Psoas muscle (tissue), 8 donors: ENCODE results near the gene DTL. TPM values are rescaled to one million over a fixed set of nuclear protein-coding genes. Genes with fewer than 3 reads are reported as not detected.
"Not testable (repeated sequence)": the region's sequence is repeated elsewhere in the genome, so short reads cannot be mapped to it uniquely, and the experiment has no call there.

Source experiments
- ATAC-seq, 4 donors: fragments of 200-7000 bp; cut with Tn5 transposase; one replicate each; pipeline ENCODE4 v1.9.1; 2020; ENCODE audit warnings: moderate library complexity in 3 of 4, mild to moderate bottlenecking in 2 of 4
- DNase-seq, 2 donors: peaks; one replicate each; pipeline ENCODE4 v3.0.0-alpha.2; 2020
- H3K27ac ChIP-seq: fragments of 200-600 bp; one replicate; pipeline ENCODE4 v1.8.0; 2022
- H3K27me3 ChIP-seq, 3 donors: fragments of 200-600 bp in 1 of 3; one replicate each; pipeline versions ENCODE4 v1.6.1 to v1.8.0; 2013 to 2022; ENCODE audit warnings: low read length in 2 of 3, mild to moderate bottlenecking in 2 of 3, moderate library complexity in 1 of 3; ENCODE audit not compliant: insufficient read depth in 3 of 3
- H3K36me3 ChIP-seq, 2 donors: fragments of 200-600 bp in 1 of 2; one replicate each; pipeline versions ENCODE4 v1.6.1 to v1.8.0; 2013 to 2022; ENCODE audit warnings: low read depth in 1 of 2, mild to moderate bottlenecking in 1 of 2, moderate library complexity in 1 of 2; ENCODE audit not compliant: insufficient read depth in 1 of 2
- H3K4me1 ChIP-seq: fragments of 200-600 bp; one replicate; pipeline ENCODE4 v1.8.0; 2022
- H3K4me3 ChIP-seq: fragments of 200-600 bp; one replicate; pipeline ENCODE4 v1.8.0; 2022; ENCODE audit warnings: mild to moderate bottlenecking
- H3K9me3 ChIP-seq: fragments of 200-600 bp; one replicate; pipeline ENCODE4 v1.8.0; 2022
- CTCF ChIP-seq: fragments of 200-600 bp; IDR thresholded peaks from one replicate; pipeline ENCODE4 v1.8.0; 2022; ENCODE audit warnings: antibody characterized with exemption
- WGBS, 3 donors: extraction: QIAGEN DNeasy Blood & Tissue Kit; methylation state at CpG; one replicate each; pipeline versions ENCODE4 v1.1.6 to v1.1.7; 2013; 5-methylcytosine and 5-hydroxymethylcytosine counted together
- intact Hi-C, 2 donors: fragments of 100-400 bp; cut with DNase I; formaldehyde crosslinking; loops; one replicate each; pipeline versions ENCODE4 v1.11.0 to v1.14.2; 2022
- long read RNA-seq, 2 donors: library from polyadenylated mRNA; unstranded; transcript quantifications; one replicate each; pipeline ENCODE4 v2.0.0, GENCODE V29; 2021
- polyA plus RNA-seq, 3 donors: library from polyadenylated mRNA; stranded (reverse); fragments of 200-250 nt; gene quantifications; one replicate each; pipeline ENCODE4 v1.2.3, GENCODE V29; 2013
- total RNA-seq, 4 donors: library from RNA; stranded (reverse); fragmentation: NEBNext Ultra II Directional in 2 of 4; extraction: Animal tissue kit (Norgen Biotek cat#: 25700) in 2 of 4; gene quantifications; one replicate each; pipeline versions ENCODE4 v1.2.1 to v1.2.4, GENCODE V29; 2021 to 2023
- donor health status: healthy with polysubstance abuse.
- donor health status: DM: no; HTN: no; CAD: no; lungs with moderate emphysema.
- donor health status: Bipolar disorder and iron deficiency.
- donor health status: healthy.
- donor health status: DM: yes; HTN: yes; CAD: no.
- donor health status: DM: no; HTN: no; CAD: no.
- donor health status: DM: no; HTN: no; CAD: no.
- donor health status: DM: yes; HTN: yes; CAD: no.

The DTL gene
- total RNA-seq (under 1 TPM; 0.12 to 0.40 (median 0.17) TPM), polyA plus RNA-seq (under 1 TPM; 0.19 to 0.72 (median 0.23) TPM)
- long read RNA-seq, donor 1: 0 reads
- long read RNA-seq, donor 2: 0 reads

GRCh38 chr1:212035123-212035834 lies at the start of gene DTL, which contains the start of gene INTS7:
Gene DTL, plus strand, starts transcription at chr1:212035748. Its CDS starts 143 bp downstream, at chr1:212035891.
Gene INTS7, minus strand, starts transcription at chr1:212035557. Its CDS starts 120 bp downstream, at chr1:212035437.
- Histone ChIP-seq H3K27me3 (no peaks in the 10 kb centered on the region), H3K4me1 (peaks cover 7% of the 10 kb centered on the region), H3K9me3 (no peaks in the 10 kb centered on the region), H3K4me3 (peak within 1 kb of the TSS; percentile 67), H3K27ac (peak within 1 kb of the TSS; percentile 85), H3K36me3 (peaks cover 0 to 2% of the 10 kb centered on the region in 2 donors)
- DNase-seq (peak; percentile 99 to 100), ATAC-seq (peak; percentile 98 to 99 (median 98))
- WGBS, 3 donors: 0% methylated on average over 53 of the region's 53 CpGs
- peak; percentile 93 for TF ChIP-seq CTCF
- intact Hi-C loops: loop anchor here in 1 of 2 donors (10.0 kb wide), 1 partner anchor 400 kb away; the partner anchor contains the start of gene NENF

- ATAC-seq: no peak
- DNase-seq: no peak
- H3K9me3 ChIP-seq: no peaks in the 10 kb centered on the region
- TF ChIP-seq CTCF: no peak
- peaks cover 3 to 25% of the 10 kb centered on the region in 2 donors for H3K36me3 ChIP-seq
- H3K4me1 ChIP-seq: no peaks in the 10 kb centered on the region
- no peaks in the 10 kb centered on the region for H3K27me3 ChIP-seq
- 95 to 98% (median 97%) methylated on average over 7 of the region's 7 CpGs for WGBS, 3 donors
- intact Hi-C loops: no loop called here
- H3K4me3 ChIP-seq: no peak overlapping the region
- H3K27ac ChIP-seq: no peak overlapping the region
Observed at GRCh38 chr1:211986628-211987254, 48.8 kb upstream of the DTL start.

- no peak overlapping the region for H3K4me3 ChIP-seq
- no peaks in the 10 kb centered on the region for H3K9me3 ChIP-seq
- H3K27ac ChIP-seq: no peak overlapping the region
- H3K27me3 ChIP-seq: no peaks in the 10 kb centered on the region
- intact Hi-C loops: no loop called here
- DNase-seq: no peak
- H3K36me3 ChIP-seq: peaks cover 0 to 12% of the 10 kb centered on the region in 2 donors
- no peak for TF ChIP-seq CTCF
- no peaks in the 10 kb centered on the region for H3K4me1 ChIP-seq
- no peak for ATAC-seq
Observed at GRCh38 chr1:211991695-211992094, 43.9 kb upstream of the DTL start.

DNA sequence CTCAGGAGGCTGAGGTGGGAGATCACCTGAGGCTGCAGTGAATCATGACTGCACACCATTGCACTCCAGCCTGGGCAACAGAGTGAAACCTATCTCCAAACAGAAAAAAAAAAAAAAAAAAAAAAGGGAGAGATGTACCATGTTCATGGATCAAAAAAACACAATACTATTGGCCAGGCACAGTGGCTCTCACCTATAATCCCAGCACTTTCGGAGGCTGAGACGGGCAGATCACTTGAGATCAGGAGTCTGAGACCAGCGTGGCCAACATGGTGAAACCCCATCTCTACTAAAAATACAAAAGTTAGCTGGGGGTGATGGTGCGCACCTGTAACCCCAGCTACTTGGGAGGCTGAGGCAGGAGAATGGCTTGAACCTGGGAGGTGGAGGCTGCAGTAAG lies 38.1 kb upstream of the DTL start:
- H3K4me1 ChIP-seq, H3K36me3 ChIP-seq, DNase-seq, intact Hi-C loops, H3K9me3 ChIP-seq, H3K27me3 ChIP-seq, H3K27ac ChIP-seq, H3K4me3 ChIP-seq, ATAC-seq: not testable (repeated sequence)
- 96 to 99% (median 98%) methylated on average over 4 of the region's 4 CpGs for WGBS, 3 donors

DNA sequence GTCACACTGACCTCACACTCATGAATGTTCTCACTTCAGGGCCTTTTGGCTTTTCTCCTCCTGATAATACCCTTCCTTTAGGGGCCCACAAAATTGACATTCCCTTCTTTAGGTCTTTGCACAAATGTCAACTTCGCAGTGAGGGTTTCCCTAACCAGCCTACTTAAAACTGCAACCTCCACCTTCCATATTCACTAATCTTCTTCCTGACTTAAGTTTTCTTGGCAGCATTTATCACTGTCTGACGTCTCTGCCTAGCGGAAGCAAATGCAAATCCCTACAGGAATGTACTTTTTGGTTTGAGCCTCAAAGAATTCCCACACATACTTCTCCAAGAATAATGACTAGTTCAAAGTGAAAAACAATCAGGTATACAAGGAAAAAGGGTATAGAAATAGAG lies 33.0 kb upstream of the DTL start:
- no peaks in the 10 kb centered on the region for H3K9me3 ChIP-seq
- H3K4me3 ChIP-seq: no peak overlapping the region
- H3K4me1 ChIP-seq: no peaks in the 10 kb centered on the region
- intact Hi-C loops: no loop called here
- whole genome bisulfite sequencing, 3 donors: 83 to 87% (median 83%) methylated on average over 3 of the region's 3 CpGs
- no peak for TF ChIP-seq CTCF
- no peak for DNase-seq
- ATAC-seq: no peak
- peaks cover 0 to 40% of the 10 kb centered on the region in 2 donors for H3K36me3 ChIP-seq
- no peak overlapping the region for H3K27ac ChIP-seq
- no peaks in the 10 kb centered on the region for H3K27me3 ChIP-seq
